NCI-H2227 treated with DMSO at 0.1 percent for 48 hours (cell line): ENCODE data around the gene ERCC8.
"Not testable (repeated sequence)": the region's sequence is repeated elsewhere in the genome, so short reads cannot be mapped to it uniquely, and the experiment has no call there.

ENCODE experiments used
- DNase-seq: peaks from one replicate; lab custom pipeline; 2025; lab: John Stamatoyannopoulos, UW

Gene ERCC8

GRCh38 chr5:60916646-60917045 is 28.2 kb downstream of the ERCC8 start:
- no peak for DNase-seq

- DNase-seq = no peak
Measured at GRCh38 chr5:60903356-60903755, 41.5 kb downstream of the ERCC8 start.

GRCh38 chr5:60896991-60897390 is 47.9 kb downstream of the ERCC8 start:
- DNase-seq = no peak

GRCh38 chr5:60893521-60893920 is 51.3 kb downstream of the ERCC8 start:
- DNase-seq = no peak

GRCh38 chr5:60891667-60892066 is 53.2 kb downstream of the ERCC8 start:
- no peak for DNase-seq

GRCh38 chr5:60888359-60889061 is 56.4 kb downstream of the ERCC8 start:
- DNase-seq = no peak

- no peak for DNase-seq
Measured at GRCh38 chr5:60887746-60888145, 57.1 kb downstream of the ERCC8 start.

GRCh38 chr5:60887096-60887495 is 57.8 kb downstream of the ERCC8 start:
- DNase-seq = no peak

GRCh38 chr5:60886158-60886557 is 58.7 kb downstream of the ERCC8 start:
- no peak for DNase-seq

- no peak for DNase-seq
Measured at GRCh38 chr5:60883229-60883628, 61.6 kb downstream of the ERCC8 start.

GRCh38 chr5:60872892-60873291 is 72.0 kb downstream of the ERCC8 start:
- no peak for DNase-seq

GRCh38 chr5:60870857-60871256 is 74.0 kb downstream of the ERCC8 start:
- DNase-seq = no peak

- DNase-seq = not testable (repeated sequence)
Measured at GRCh38 chr5:60860572-60860971, 84.3 kb downstream of the ERCC8 start.

GRCh38 chr5:60856066-60856465 is 88.8 kb downstream of the ERCC8 start:
- no peak for DNase-seq

GRCh38 chr5:60852940-60853339 is 91.9 kb downstream of the ERCC8 start:
- no peak for DNase-seq

- DNase-seq = no peak
Measured at GRCh38 chr5:60852317-60852716, 92.6 kb downstream of the ERCC8 start.

- no peak for DNase-seq
Measured at GRCh38 chr5:60851626-60852025, 93.2 kb downstream of the ERCC8 start.

- DNase-seq = no peak
Measured at GRCh38 chr5:60846298-60846697, 98.6 kb downstream of the ERCC8 start.

- peak; percentile 14 for DNase-seq
Measured at GRCh38 chr5:60843936-60844905, 100.6 kb downstream of the ERCC8 start, which contains the start of gene ELOVL7. Gene ELOVL7 (minus strand): TSS chr5:60844269. CDS start chr5:60787397, 56,872 bp downstream.

- DNase-seq = no peak
Measured at GRCh38 chr5:60843386-60843935, 101.4 kb downstream of the ERCC8 start.

GRCh38 chr5:60842871-60843385 is 101.9 kb downstream of the ERCC8 start:
- DNase-seq = no peak

GRCh38 chr5:60841361-60841760 is 103.5 kb downstream of the ERCC8 start:
- no peak for DNase-seq
